GM18511 (cell line): ENCODE data around the gene ZNF831.

Source experiments
- ATAC-seq: cut with Tn5 transposase; IDR thresholded peaks from one replicate; pipeline ENCODE4 v1.9.1; 2021; ENCODE audit warnings: mild to moderate bottlenecking, moderate library complexity; ENCODE audit not compliant: unreplicated experiment

ZNF831 gene

GRCh38 chr20:59139998-59140397 is 23.6 kb upstream of the ZNF831 start:
- ATAC-seq: no peak

DNA sequence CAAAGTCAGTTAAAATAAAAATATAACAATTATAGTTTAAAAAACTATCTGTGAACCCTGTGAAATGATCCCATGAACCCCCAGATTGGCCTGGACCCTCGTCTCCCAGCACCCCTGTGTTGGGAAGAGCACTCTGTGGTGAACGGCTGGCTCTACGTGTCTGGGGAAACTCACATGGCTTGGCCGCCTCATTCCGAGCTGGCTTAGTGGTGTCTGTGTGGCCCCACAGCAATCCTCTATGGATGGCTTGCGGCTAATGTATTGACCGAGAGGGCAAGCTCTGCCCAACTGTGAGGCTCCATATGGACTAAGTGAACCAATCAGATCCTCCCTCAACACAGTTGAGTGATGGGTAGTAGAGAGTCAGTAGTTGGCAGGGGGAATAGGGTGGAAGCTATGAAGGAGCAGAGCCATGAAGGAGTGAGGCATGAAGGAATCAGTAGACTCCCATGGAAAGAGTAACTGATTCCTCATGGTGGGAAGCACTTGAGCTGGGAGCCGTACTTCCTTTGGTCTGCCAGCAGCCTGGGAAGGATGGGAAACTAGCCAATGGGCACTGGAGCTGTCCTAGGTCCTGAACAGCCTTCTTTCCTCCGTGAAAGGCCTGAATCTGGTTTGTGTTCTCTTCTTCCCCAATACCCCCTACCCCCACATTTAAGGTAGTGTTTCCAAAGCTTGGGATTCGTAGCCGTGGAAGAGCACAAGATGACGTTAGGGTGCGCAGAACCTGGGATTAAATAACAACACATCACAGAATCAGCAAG is 21.6 kb upstream of the ZNF831 start:
- ATAC-seq: no peak

- no peak for ATAC-seq
Measured at GRCh38 chr20:59143326-59143725, 20.3 kb upstream of the ZNF831 start.

DNA sequence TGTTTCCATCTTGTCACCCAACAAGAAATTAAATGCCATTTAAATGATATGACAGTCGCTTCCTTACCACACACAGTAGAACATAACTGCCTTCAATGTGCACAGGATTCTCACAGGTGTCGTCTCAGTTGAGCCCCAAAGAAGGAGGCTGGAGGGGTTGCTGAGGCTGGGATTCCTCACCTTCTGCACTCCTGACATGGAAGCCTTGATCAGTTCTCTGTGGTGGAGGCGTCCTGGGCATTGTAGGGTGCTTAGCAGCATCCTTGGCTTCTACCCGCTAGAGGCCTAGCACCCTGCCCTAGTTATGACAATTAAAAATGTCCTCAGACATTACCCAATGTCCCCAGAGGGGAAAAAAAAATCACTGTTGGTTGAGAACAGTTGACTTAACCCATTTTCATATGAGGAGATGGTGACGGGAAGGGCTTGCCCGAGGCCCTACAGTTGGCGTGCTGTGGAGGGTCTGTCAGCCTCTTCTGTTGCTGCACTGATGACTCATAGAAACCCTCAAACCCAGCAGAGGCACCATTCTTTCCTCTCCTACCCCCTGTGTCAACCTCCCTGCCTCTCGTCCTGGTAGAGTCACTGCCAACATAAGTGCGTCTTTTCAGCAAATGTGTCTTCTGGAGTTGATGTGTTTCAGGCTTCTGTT is 19.3 kb upstream of the ZNF831 start:
- ATAC-seq: no peak

DNA sequence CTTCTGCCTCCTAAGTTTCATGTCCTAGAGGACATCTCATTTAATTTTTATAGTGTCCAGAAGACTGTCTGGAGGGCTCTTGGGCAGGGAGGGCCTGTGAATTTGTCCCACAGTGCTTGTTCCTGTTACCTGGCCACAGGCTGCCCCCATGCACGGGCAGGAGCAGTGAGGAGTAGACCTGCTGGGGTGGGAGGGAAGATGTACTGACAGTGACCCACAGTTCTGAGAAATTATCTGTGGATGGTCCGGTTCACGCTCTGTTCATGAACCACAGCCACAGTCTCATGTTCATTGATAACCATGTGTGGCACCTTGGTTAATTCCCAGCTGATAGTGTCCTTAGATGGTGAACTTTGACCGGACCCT is 18.8 kb upstream of the ZNF831 start:
- no peak for ATAC-seq

DNA sequence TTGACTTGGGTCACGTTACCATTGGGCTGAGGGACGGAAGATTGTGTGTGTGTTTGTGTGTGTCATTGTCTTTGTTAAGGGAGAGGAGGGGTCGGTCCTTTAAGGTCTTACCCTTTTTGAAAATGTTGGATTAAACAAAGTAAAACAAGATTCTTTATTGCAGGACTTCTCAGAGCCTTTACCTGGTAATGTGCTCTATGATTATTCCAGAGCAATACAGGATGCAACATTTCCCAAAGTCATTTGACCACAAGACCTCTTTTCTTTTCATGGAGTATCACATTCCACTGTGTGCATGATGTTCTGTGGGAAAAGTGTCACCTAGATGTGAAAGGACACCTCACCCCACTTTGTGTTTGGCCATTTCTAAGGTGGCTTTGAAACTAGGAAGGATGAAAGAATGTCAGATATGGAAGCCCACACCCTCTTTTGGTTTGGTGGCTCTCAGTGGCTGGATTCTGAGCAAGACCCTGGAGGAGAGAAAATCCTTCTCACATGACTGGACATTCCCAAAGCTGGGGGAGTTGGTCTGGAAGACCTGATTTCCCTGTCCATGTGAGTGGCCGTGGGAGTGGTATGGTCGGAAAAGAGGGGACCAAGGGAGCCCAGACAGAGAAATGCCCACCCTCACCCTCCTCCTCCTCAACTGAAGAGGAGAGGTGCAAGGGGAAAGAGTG is 18.2 kb upstream of the ZNF831 start:
- no peak for ATAC-seq

- ATAC-seq: no peak
Measured at GRCh38 chr20:59145924-59146779, 17.5 kb upstream of the ZNF831 start.

DNA sequence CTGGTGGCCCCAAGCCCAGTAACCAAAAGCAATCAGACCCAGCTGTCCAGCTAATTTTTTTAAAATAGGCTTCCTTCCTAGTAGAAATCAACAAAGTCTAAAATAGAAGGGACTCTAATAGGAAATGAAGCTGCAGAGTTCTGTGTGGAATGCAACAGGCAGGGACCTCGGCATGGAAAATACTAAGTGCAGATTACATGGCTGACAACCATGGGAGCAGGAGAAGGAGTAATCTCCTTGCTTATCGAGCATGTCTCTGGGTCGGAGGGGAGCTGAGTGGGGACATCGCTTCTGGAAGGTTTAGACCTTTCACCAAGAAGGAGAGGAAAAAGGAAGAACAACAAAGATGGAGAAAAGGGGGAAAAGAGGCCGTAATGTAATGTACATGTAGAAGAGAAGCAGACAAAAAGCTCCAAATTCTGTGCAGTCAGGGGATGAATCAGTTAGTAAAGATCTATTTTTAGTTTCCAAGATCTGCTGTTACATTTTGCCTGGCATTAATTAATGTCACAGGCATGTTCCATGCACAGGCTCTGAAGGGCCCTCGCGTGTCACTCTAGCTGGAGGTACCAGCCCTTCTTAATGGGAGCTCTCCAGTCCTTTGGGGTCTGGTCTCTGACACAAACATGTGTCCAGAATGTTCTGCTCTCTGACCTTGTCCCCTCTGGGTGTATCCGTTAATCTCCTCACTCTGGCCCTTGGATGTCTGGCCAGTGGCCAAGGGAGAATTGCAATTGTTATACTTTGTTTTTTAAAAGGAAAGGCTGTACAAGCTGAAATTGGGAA is 16.6 kb upstream of the ZNF831 start:
- ATAC-seq: no peak

- no peak for ATAC-seq
Measured at GRCh38 chr20:59147586-59147985, 16.0 kb upstream of the ZNF831 start.

GRCh38 chr20:59148701-59149493 is 14.7 kb upstream of the ZNF831 start:
- no peak for ATAC-seq

DNA sequence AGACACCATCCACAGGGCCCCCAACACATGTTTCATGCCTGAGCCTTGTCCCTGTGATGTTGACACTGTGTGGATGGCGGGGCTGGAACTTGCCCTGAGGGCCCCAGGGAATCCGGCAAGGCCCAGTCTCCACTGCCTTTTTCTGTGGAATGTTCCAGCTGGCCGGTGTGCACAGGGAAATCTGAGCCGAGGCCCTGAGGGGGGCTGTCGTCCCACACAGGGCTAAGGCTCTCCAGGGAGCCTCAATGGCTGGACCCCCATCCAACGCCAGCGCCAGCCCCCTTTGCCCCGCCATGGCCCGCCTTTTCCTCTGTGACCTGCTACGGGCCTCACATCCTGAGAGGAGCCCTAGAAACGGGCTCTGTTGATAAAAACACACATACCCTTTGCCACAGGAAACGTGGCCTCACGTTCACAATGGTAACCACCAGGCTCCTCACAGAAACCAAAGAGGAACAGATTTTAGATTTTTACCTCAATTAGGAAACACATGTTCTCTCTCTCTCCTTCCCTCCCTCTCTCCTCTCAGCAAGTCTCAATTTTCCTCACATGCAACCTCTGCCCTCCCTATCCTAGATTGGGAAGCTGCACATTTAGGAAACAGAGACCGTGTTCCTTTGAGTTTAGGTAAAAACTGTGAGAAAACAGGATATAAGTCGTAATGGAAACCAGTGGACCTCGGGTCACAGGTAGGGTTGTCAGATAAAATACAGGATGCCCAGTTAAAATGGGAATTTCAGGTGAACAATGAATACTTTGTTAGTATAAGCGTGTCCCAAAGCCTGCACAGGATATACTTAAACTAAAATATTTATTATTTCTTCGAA is 13.7 kb upstream of the ZNF831 start:
- ATAC-seq: no peak

DNA sequence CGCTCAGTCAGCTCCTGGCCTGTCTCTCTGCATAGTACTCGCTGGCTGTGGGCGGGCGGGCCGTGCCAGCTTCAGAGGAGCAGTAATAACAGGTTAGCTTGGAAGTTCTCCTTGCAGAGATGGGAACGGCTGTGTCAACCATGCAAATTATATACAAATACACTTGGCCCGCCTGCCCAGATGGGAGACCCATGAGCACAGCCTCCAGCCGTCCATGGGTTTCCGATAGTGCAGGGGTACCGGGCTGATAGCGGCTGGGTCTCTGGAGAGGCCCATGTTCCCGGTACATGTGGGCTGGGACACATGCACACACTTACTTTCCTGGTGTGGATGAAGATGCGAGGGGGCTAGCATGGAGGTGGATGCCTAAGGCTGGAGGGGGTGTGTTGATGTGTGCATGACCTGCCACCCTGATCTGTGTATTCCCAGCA is 12.8 kb upstream of the ZNF831 start:
- no peak for ATAC-seq

DNA sequence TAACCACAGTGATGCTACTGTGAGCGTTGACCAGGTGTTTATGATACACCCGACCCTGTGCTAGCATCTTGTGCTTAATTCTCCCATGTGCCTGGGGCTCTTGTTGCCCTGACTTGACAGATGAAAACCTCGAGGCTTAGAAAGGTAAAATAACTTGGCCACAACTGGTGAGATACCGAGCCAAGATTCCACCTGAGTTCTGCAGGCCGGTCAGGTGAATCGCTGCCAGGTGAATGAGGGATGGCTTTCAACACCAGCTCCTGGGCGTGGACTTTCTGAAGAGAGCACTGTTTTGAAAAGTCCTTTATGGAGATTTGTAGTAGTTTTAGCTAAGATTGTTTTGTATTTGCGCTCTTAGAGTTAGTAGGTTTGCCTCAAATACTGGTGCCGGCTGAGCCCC is 12.2 kb upstream of the ZNF831 start:
- ATAC-seq: no peak

- no peak for ATAC-seq
Measured at GRCh38 chr20:59151820-59152219, 11.8 kb upstream of the ZNF831 start.

DNA sequence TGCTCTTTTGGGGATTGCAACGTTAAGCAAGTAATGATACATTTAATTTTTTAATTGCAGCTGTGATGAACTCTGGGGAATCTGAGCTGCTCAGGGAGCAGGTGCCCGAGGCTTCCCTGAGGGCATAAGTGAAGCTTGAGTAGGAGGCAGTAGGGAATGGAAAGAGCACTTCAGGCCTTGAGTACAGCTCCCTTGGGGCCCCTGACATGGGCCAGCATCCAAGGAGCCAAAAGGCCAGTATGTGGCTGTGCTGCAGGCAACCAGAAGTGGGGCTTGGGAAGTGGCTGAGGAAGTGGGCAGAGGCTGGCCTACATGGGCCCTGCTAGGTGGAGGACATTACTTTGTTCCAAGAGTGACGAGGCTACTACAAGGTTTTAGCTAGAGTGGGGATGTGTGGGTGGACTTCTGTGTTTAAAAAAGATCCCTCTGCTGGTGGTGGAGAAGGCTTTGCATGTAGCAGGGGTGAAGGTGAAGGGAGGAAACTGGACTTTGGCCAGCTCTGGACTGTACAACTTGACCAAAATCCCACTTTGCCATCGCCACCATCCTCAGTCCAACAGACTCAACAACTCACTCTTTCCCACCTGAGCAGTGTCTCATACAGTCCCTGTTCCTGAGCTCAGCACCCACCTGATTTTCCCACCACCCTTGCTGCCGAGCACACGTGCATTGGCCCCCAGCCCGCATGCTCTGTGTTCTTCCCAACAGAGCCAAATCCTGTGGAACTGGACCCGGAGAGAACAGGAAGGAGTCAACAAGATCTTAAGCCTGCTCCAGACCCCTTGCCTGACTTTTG is 10.9 kb upstream of the ZNF831 start:
- no peak for ATAC-seq

DNA sequence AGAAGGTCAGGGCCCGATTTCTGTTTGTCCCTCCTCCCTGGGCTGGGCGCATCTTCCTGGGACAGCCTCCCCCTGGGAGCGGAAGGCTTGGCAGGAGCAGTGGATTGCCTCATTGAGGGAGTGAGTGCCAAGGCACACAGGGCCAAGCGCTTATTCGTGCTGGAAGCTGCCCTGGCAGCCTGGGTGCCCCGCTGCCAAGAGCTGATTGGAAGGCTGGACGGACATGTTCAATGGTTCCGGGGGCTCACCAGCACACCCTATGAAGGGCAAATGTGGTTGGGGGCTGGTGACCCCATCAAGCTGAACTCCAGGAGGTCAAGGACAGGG is 10.3 kb upstream of the ZNF831 start:
- no peak for ATAC-seq

GRCh38 chr20:59153832-59154231 is 9.8 kb upstream of the ZNF831 start:
- no peak for ATAC-seq
